OCI-LY1 (cell line): Measurements from ENCODE around the gene DEDD.

ENCODE experiments used
- CTCF ChIP-seq: fragments of 200-600 bp; sonication (generic), shearing (Covaris generic); IDR thresholded peaks from 2 replicates; pipeline ENCODE4 v1.5.1; 2017; ENCODE audit warnings: mild to moderate bottlenecking, antibody characterized with exemption, low read length, moderate library complexity, mixed read lengths
- EZH2 ChIP-seq: fragments of 200-600 bp; sonication (generic), shearing (Covaris generic); IDR thresholded peaks from 2 replicates; pipeline ENCODE4 v1.8.0; 2017; ENCODE audit warnings: borderline replicate concordance, mixed run types, mild to moderate bottlenecking, antibody characterized with exemption, low read length, moderate library complexity, mixed read lengths

DNA sequence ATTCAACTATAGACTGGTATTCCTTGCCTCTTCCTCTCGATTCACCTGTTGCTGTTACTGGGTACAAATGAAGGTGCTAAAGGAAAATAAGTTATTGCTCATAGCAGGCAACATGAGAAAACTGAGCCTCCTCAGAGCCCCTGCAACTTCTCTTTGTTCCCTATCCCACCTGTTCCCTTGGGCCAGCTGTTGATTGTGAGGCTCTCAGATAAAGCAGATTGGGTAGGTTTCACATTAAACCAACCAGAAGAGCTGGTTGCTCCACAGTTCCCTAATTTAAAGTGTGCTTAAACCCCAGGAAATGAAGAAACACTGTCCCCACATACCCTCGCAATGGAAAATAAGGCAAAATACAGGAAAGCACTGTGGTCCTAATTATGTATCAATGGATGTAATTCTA lies 4.8 kb downstream of the DEDD start:
- TF ChIP-seq CTCF (no peak), EZH2 (no peak)
